Fibroblast of lung (primary cell): Measurements from ENCODE around the gene LCN15. TPM values are rescaled to one million over a fixed set of nuclear protein-coding genes. Genes with fewer than 3 reads are reported as not detected.

Source experiments
- DNase-seq, 2 donors: peaks; one replicate each; pipeline versions ENCODE4 v3.0.0 to v3.0.0-alpha.2; 2010; ENCODE audit warnings: low read depth in 2 of 2
- H2AFZ ChIP-seq: 2 replicates; pipeline ENCODE4 v1.5.1; 2012; ENCODE audit warnings: low read length, control low read depth, inconsistent platforms
- H3K27ac ChIP-seq: 2 replicates; pipeline ENCODE4 v1.5.1; 2011; ENCODE audit warnings: low read length, control low read depth; ENCODE audit not compliant: insufficient read depth
- H3K27me3 ChIP-seq: 2 replicates; pipeline ENCODE4 v1.5.1; 2011; ENCODE audit warnings: mild to moderate bottlenecking, low read length; ENCODE audit not compliant: control insufficient read depth, insufficient read depth
- H3K36me3 ChIP-seq: 2 replicates; pipeline ENCODE4 v1.5.1; 2011; ENCODE audit warnings: low read length; ENCODE audit not compliant: control insufficient read depth, insufficient read depth
- H3K4me1 ChIP-seq: 2 replicates; pipeline ENCODE4 v1.5.1; 2011; ENCODE audit warnings: low read length; ENCODE audit not compliant: control insufficient read depth, insufficient read depth; ENCODE audit errors: extremely low read depth
- H3K4me2 ChIP-seq: 2 replicates; pipeline ENCODE4 v1.5.1; 2011; ENCODE audit warnings: low read length, control low read depth; ENCODE audit not compliant: insufficient read depth; ENCODE audit errors: extremely low read depth
- H3K4me3 ChIP-seq, 4 experiments: fragments of 200-600 bp in 1 of 4; sonication (generic) in 1 of 4; replicated peaks in 1 of 4; 2 replicates each; pipeline ENCODE4 v1.5.1; 2011 to 2016; ENCODE audit warnings: low read length in 4 of 4, low read depth in 3 of 4, mild to moderate bottlenecking in 3 of 4, control low read depth in 2 of 4, inconsistent platforms in 1 of 4, mixed read lengths in 1 of 4; ENCODE audit not compliant: insufficient read depth in 1 of 4; ENCODE audit errors: control extremely low read depth in 1 of 4
- H3K79me2 ChIP-seq: 2 replicates; pipeline ENCODE4 v1.5.1; 2012; ENCODE audit warnings: mild to moderate bottlenecking, low read length, inconsistent platforms; ENCODE audit not compliant: control insufficient read depth, insufficient read depth
- H3K9ac ChIP-seq: 2 replicates; pipeline ENCODE4 v1.5.1; 2011; ENCODE audit warnings: mild to moderate bottlenecking, low read length, control low read depth; ENCODE audit not compliant: insufficient read depth
- H3K9me3 ChIP-seq: 2 replicates; pipeline ENCODE4 v1.5.1; 2012; ENCODE audit warnings: low read depth, low read length; ENCODE audit not compliant: control insufficient read depth, insufficient read depth
- H4K20me1 ChIP-seq: 2 replicates; pipeline ENCODE4 v1.5.1; 2011; ENCODE audit warnings: low read length; ENCODE audit not compliant: control insufficient read depth, insufficient read depth; ENCODE audit errors: extremely low read depth
- CTCF ChIP-seq, 2 donors: IDR thresholded peaks in 1 of 2; conservative IDR thresholded peaks in 1 of 2; 1 replicate in 1 of 2; 2 replicates in 1 of 2; pipeline ENCODE4 v1.5.1; 2011 to 2012; ENCODE audit warnings: low read length in 2 of 2, control low read depth in 1 of 2, inconsistent platforms in 1 of 2, low read depth in 1 of 2, mild to moderate bottlenecking in 1 of 2
- EZH2 ChIP-seq: IDR thresholded peaks from 2 replicates; pipeline ENCODE4 v1.5.1; 2012; ENCODE audit warnings: low read length, control low read depth, mild to moderate bottlenecking; ENCODE audit errors: missing control alignments
- polyA plus RNA-seq, 2 donors: library from polyadenylated mRNA; depleted of rRNA in 1 of 2; stranded (reverse) in 1 of 2; unstranded in 1 of 2; fragments of >200 nt; gene quantifications; 2 replicates each; pipeline ENCODE4 v1.2.1, GENCODE V29; 2011 to 2012; ENCODE audit warnings: missing spikeins in 1 of 2
- total RNA-seq: library from RNA; depleted of rRNA; stranded (reverse); fragments of >200 nt; gene quantifications from 2 replicates; pipeline ENCODE4 v1.2.1, GENCODE V29; 2014

LCN15 gene
- total and polyA plus RNA-seq, 2 donors (not counting 1 experiment from before 2014, with no cell fraction given) = not detected

- no peaks in the 10 kb centered on the region for H3K36me3 ChIP-seq
- no peak overlapping the region for H3K27ac ChIP-seq
- no peaks in the 10 kb centered on the region for H4K20me1 ChIP-seq
- H3K9me3 ChIP-seq = no peaks in the 10 kb centered on the region
- no peak overlapping the region for H3K9ac ChIP-seq
- H3K4me3 ChIP-seq = no peak overlapping the region
- no peak overlapping the region for H3K4me2 ChIP-seq
- no peaks in the 10 kb centered on the region for H3K4me1 ChIP-seq
- H3K79me2 ChIP-seq = no peaks in the 10 kb centered on the region
- DNase-seq = no peak
- peaks cover 13% of the 10 kb centered on the region for H3K27me3 ChIP-seq
- H2AFZ ChIP-seq = no peak overlapping the region
- no peak for TF ChIP-seq CTCF (conservative IDR thresholded peaks at IDR 0.05 in 1 of 2, IDR thresholded peaks at IDR 0.05 in 1 of 2; ENCODE audit: low read depth in 1 of 2, low read length in 2 of 2)
These were observed 20.7 kb upstream of the LCN15 start for GRCh38 chr9:136784997-136785361.

- Histone ChIP-seq H3K9ac (no peak overlapping the region), H3K4me3 (no peak overlapping the region), H3K4me1 (no peaks in the 10 kb centered on the region), H3K79me2 (no peaks in the 10 kb centered on the region), H4K20me1 (no peaks in the 10 kb centered on the region), H3K36me3 (no peaks in the 10 kb centered on the region), H2AFZ (no peak overlapping the region), H3K4me2 (no peak overlapping the region), H3K27ac (no peak overlapping the region), H3K27me3 (peaks cover 17% of the 10 kb centered on the region), H3K9me3 (no peaks in the 10 kb centered on the region)
- no peak for DNase-seq
- no peak for TF ChIP-seq EZH2
- TF ChIP-seq CTCF (conservative IDR thresholded peaks at IDR 0.05 in 1 of 2, IDR thresholded peaks at IDR 0.05 in 1 of 2; ENCODE audit: low read depth in 1 of 2, low read length in 2 of 2) = peak in 1 of 2 donors; percentile 29
These were observed 20.1 kb upstream of the LCN15 start for GRCh38 chr9:136784249-136784996.

- no peaks in the 10 kb centered on the region for H3K9me3 ChIP-seq
- H3K27me3 ChIP-seq = peaks cover 31% of the 10 kb centered on the region
- H2AFZ ChIP-seq = no peak overlapping the region
- H3K36me3 ChIP-seq = no peaks in the 10 kb centered on the region
- no peak overlapping the region for H3K4me3 ChIP-seq
- no peaks in the 10 kb centered on the region for H3K4me1 ChIP-seq
- no peak overlapping the region for H3K4me2 ChIP-seq
- DNase-seq = no peak
- no peak for TF ChIP-seq CTCF (conservative IDR thresholded peaks at IDR 0.05 in 1 of 2, IDR thresholded peaks at IDR 0.05 in 1 of 2; ENCODE audit: low read depth in 1 of 2, low read length in 2 of 2)
- no peak for TF ChIP-seq EZH2
- H3K27ac ChIP-seq = no peak overlapping the region
- no peak overlapping the region for H3K9ac ChIP-seq
- no peaks in the 10 kb centered on the region for H4K20me1 ChIP-seq
- no peaks in the 10 kb centered on the region for H3K79me2 ChIP-seq
These were observed 18.1 kb upstream of the LCN15 start for GRCh38 chr9:136782452-136782851.
